Measurements from ENCODE around the gene MBOAT7.
"Not testable (repeated sequence)": the region's sequence is repeated elsewhere in the genome, so short reads cannot be mapped to it uniquely, and the experiment has no call there.

MBOAT7 gene

GRCh38 chr19:54183431-54183830 is 5.9 kb downstream of the MBOAT7 start:
- H3K27me3 ChIP-seq (replicated peaks; ENCODE audit: control insufficient read depth, insufficient read depth, low read length): no peaks in the 10 kb centered on the region
- no peak overlapping the region for H3K9ac ChIP-seq (ENCODE audit: low read length)
- no peaks in the 10 kb centered on the region for H3K9me3 ChIP-seq (ENCODE audit: control insufficient read depth, low read length)
- H3K4me1 ChIP-seq (ENCODE audit: control insufficient read depth, insufficient read depth, low read length): peaks cover 5% of the 10 kb centered on the region
- peaks cover 11% of the 10 kb centered on the region for H3K36me3 ChIP-seq (ENCODE audit: control insufficient read depth, insufficient read depth, low read length, severe bottlenecking)
- no peak overlapping the region for H3K4me3 ChIP-seq (ENCODE audit: low read length)
- no peak for DNase-seq (ENCODE audit: low read depth)

GRCh38 chr19:54181894-54182293 is 7.5 kb downstream of the MBOAT7 start:
- H3K27me3 ChIP-seq (replicated peaks; ENCODE audit: control insufficient read depth, insufficient read depth, low read length); H3K9ac ChIP-seq (ENCODE audit: low read length); H3K4me1 ChIP-seq (ENCODE audit: control insufficient read depth, insufficient read depth, low read length); DNase-seq (ENCODE audit: low read depth); H3K9me3 ChIP-seq (ENCODE audit: control insufficient read depth, low read length); H3K4me3 ChIP-seq (ENCODE audit: low read length): not testable (repeated sequence)
- peaks cover 16% of the 10 kb centered on the region for H3K36me3 ChIP-seq (ENCODE audit: control insufficient read depth, insufficient read depth, low read length, severe bottlenecking)

- H3K4me3 ChIP-seq (ENCODE audit: low read length): no peak overlapping the region
- H3K4me1 ChIP-seq (ENCODE audit: control insufficient read depth, insufficient read depth, low read length): no peaks in the 10 kb centered on the region
- H3K9me3 ChIP-seq (ENCODE audit: control insufficient read depth, low read length): no peaks in the 10 kb centered on the region
- no peaks in the 10 kb centered on the region for H3K27me3 ChIP-seq (replicated peaks; ENCODE audit: control insufficient read depth, insufficient read depth, low read length)
- no peak for DNase-seq (ENCODE audit: low read depth)
- H3K36me3 ChIP-seq (ENCODE audit: control insufficient read depth, insufficient read depth, low read length, severe bottlenecking): peaks cover 18% of the 10 kb centered on the region
- H3K9ac ChIP-seq (ENCODE audit: low read length): no peak overlapping the region
These were observed 8.7 kb downstream of the MBOAT7 start for GRCh38 chr19:54180691-54181091.

- H3K4me3 ChIP-seq (ENCODE audit: low read length): no peak overlapping the region
- peaks cover 18% of the 10 kb centered on the region for H3K36me3 ChIP-seq (ENCODE audit: control insufficient read depth, insufficient read depth, low read length, severe bottlenecking)
- H3K9ac ChIP-seq (ENCODE audit: low read length): no peak overlapping the region
- H3K9me3 ChIP-seq (ENCODE audit: control insufficient read depth, low read length): no peaks in the 10 kb centered on the region
- no peaks in the 10 kb centered on the region for H3K4me1 ChIP-seq (ENCODE audit: control insufficient read depth, insufficient read depth, low read length)
- DNase-seq (ENCODE audit: low read depth): peak; percentile 51
- H3K27me3 ChIP-seq (replicated peaks; ENCODE audit: control insufficient read depth, insufficient read depth, low read length): no peaks in the 10 kb centered on the region
These were observed 9.4 kb downstream of the MBOAT7 start for GRCh38 chr19:54179921-54180461.

- H3K4me3 ChIP-seq (ENCODE audit: low read length): no peak overlapping the region
- no peak for DNase-seq (ENCODE audit: low read depth)
- H3K9me3 ChIP-seq (ENCODE audit: control insufficient read depth, low read length): no peaks in the 10 kb centered on the region
- peaks cover 18% of the 10 kb centered on the region for H3K36me3 ChIP-seq (ENCODE audit: control insufficient read depth, insufficient read depth, low read length, severe bottlenecking)
- H3K4me1 ChIP-seq (ENCODE audit: control insufficient read depth, insufficient read depth, low read length): no peaks in the 10 kb centered on the region
- H3K9ac ChIP-seq (ENCODE audit: low read length): no peak overlapping the region
- no peaks in the 10 kb centered on the region for H3K27me3 ChIP-seq (replicated peaks; ENCODE audit: control insufficient read depth, insufficient read depth, low read length)
These were observed 10.0 kb downstream of the MBOAT7 start for GRCh38 chr19:54179262-54179852.

GRCh38 chr19:54178581-54179261 is 10.7 kb downstream of the MBOAT7 start:
- H3K36me3 ChIP-seq (ENCODE audit: control insufficient read depth, insufficient read depth, low read length, severe bottlenecking): peaks cover 18% of the 10 kb centered on the region

GRCh38 chr19:54173951-54174834 is 15.2 kb downstream of the MBOAT7 start:
- no peak for DNase-seq (ENCODE audit: low read depth)
- Histone ChIP-seq H3K9me3 (ENCODE audit: control insufficient read depth, low read length) (no peaks in the 10 kb centered on the region), H3K27me3 (replicated peaks; ENCODE audit: control insufficient read depth, insufficient read depth, low read length) (no peaks in the 10 kb centered on the region), H3K4me3 (ENCODE audit: low read length) (no peak overlapping the region), H3K4me1 (ENCODE audit: control insufficient read depth, insufficient read depth, low read length) (no peaks in the 10 kb centered on the region), H3K36me3 (ENCODE audit: control insufficient read depth, insufficient read depth, low read length, severe bottlenecking) (peaks cover 9% of the 10 kb centered on the region), H3K9ac (ENCODE audit: low read length) (no peak overlapping the region)

More at GRCh38 chr19:54178581-54179261, 10.7 kb downstream of the MBOAT7 start:
- H3K4me1 ChIP-seq (ENCODE audit: control insufficient read depth, insufficient read depth, low read length): no peaks in the 10 kb centered on the region
- no peaks in the 10 kb centered on the region for H3K27me3 ChIP-seq (replicated peaks; ENCODE audit: control insufficient read depth, insufficient read depth, low read length)
- H3K9me3 ChIP-seq (ENCODE audit: control insufficient read depth, low read length): no peaks in the 10 kb centered on the region
- no peak for DNase-seq (ENCODE audit: low read depth)
- no peak overlapping the region for H3K4me3 ChIP-seq (ENCODE audit: low read length)
- no peak overlapping the region for H3K9ac ChIP-seq (ENCODE audit: low read length)

GRCh38 chr19:54173359-54173699 is 16.1 kb downstream of the MBOAT7 start:
- no peak overlapping the region for H3K9ac ChIP-seq (ENCODE audit: low read length)

GRCh38 chr19:54172471-54173358 is 16.7 kb downstream of the MBOAT7 start, which contains the start of gene TMC4:
Gene TMC4 (minus strand): TSS chr19:54173160. CDS start chr19:54173117, 43 bp downstream.
- no peak for DNase-seq (ENCODE audit: low read depth)
- H3K9ac ChIP-seq (ENCODE audit: low read length): no peak within 1 kb of the TSS
- H3K9me3 ChIP-seq (ENCODE audit: control insufficient read depth, low read length): no peaks in the 10 kb centered on the region
- H3K27me3 ChIP-seq (replicated peaks; ENCODE audit: control insufficient read depth, insufficient read depth, low read length): no peaks in the 10 kb centered on the region
- no peak within 1 kb of the TSS for H3K4me3 ChIP-seq (ENCODE audit: low read length)
- no peaks in the 10 kb centered on the region for H3K4me1 ChIP-seq (ENCODE audit: control insufficient read depth, insufficient read depth, low read length)
- H3K36me3 ChIP-seq (ENCODE audit: control insufficient read depth, insufficient read depth, low read length, severe bottlenecking): peaks cover 3% of the 10 kb centered on the region

More at GRCh38 chr19:54173359-54173699, 16.1 kb downstream of the MBOAT7 start:
- peaks cover 6% of the 10 kb centered on the region for H3K36me3 ChIP-seq (ENCODE audit: control insufficient read depth, insufficient read depth, low read length, severe bottlenecking)
- no peaks in the 10 kb centered on the region for H3K9me3 ChIP-seq (ENCODE audit: control insufficient read depth, low read length)
- DNase-seq (ENCODE audit: low read depth): no peak
- H3K4me3 ChIP-seq (ENCODE audit: low read length): no peak overlapping the region
- H3K27me3 ChIP-seq (replicated peaks; ENCODE audit: control insufficient read depth, insufficient read depth, low read length): no peaks in the 10 kb centered on the region
- H3K4me1 ChIP-seq (ENCODE audit: control insufficient read depth, insufficient read depth, low read length): no peaks in the 10 kb centered on the region

- DNase-seq (ENCODE audit: low read depth); H3K9ac ChIP-seq (ENCODE audit: low read length); H3K4me1 ChIP-seq (ENCODE audit: control insufficient read depth, insufficient read depth, low read length); H3K4me3 ChIP-seq (ENCODE audit: low read length); H3K9me3 ChIP-seq (ENCODE audit: control insufficient read depth, low read length); H3K36me3 ChIP-seq (ENCODE audit: control insufficient read depth, insufficient read depth, low read length, severe bottlenecking); H3K27me3 ChIP-seq (replicated peaks; ENCODE audit: control insufficient read depth, insufficient read depth, low read length): not testable (repeated sequence)
These were observed 17.5 kb downstream of the MBOAT7 start for GRCh38 chr19:54171736-54172431.
